Liver (tissue), 9 donors: ENCODE results near the gene ATP5MK. TPM values are rescaled to one million over a fixed set of nuclear protein-coding genes. Genes with fewer than 3 reads are reported as not detected.

Experiments used
- DNase-seq: peaks from one replicate; pipeline ENCODE4 v3.0.0-alpha.2; 2017; ENCODE audit warnings: low spot score
- H3K27ac ChIP-seq, 2 donors: one replicate each; pipeline ENCODE4 v1.7.0; 2013; ENCODE audit warnings: inconsistent platforms in 2 of 2, low read length in 2 of 2, control low read depth in 1 of 2, low read depth in 1 of 2, mild to moderate bottlenecking in 1 of 2
- H3K27me3 ChIP-seq, 4 donors: one replicate each; pipeline versions ENCODE4 v1.6.1 to v1.7.0; 2013; ENCODE audit warnings: low read length in 3 of 4, inconsistent platforms in 1 of 4, mild to moderate bottlenecking in 1 of 4, moderate library complexity in 1 of 4; ENCODE audit not compliant: control insufficient read depth in 4 of 4, insufficient read depth in 4 of 4
- H3K36me3 ChIP-seq, 4 donors: one replicate each; pipeline versions ENCODE4 v1.6.1 to v1.7.0; 2013; ENCODE audit warnings: low read length in 3 of 4, mild to moderate bottlenecking in 3 of 4, low read depth in 1 of 4, moderate library complexity in 1 of 4; ENCODE audit not compliant: control insufficient read depth in 4 of 4, insufficient read depth in 3 of 4
- H3K4me1 ChIP-seq, 4 donors: one replicate each; pipeline versions ENCODE4 v1.6.1 to v1.7.0; 2013; ENCODE audit warnings: low read length in 3 of 4, mild to moderate bottlenecking in 3 of 4, moderate library complexity in 1 of 4; ENCODE audit not compliant: control insufficient read depth in 4 of 4, insufficient read depth in 4 of 4
- H3K4me3 ChIP-seq, 3 donors: one replicate each; pipeline versions ENCODE4 v1.6.1 to v1.7.0; 2013; ENCODE audit warnings: low read length in 3 of 3, control low read depth in 1 of 3, low read depth in 1 of 3, mild to moderate bottlenecking in 1 of 3
- H3K9ac ChIP-seq, 2 donors: one replicate each; pipeline ENCODE4 v1.7.0; 2013; ENCODE audit warnings: low read length in 2 of 2, mild to moderate bottlenecking in 2 of 2, moderate library complexity in 2 of 2, control low read depth in 1 of 2, low read depth in 1 of 2
- H3K9me3 ChIP-seq, 4 donors: one replicate each; pipeline versions ENCODE4 v1.6.1 to v1.7.0; 2013; ENCODE audit warnings: low read length in 3 of 4; ENCODE audit not compliant: control insufficient read depth in 4 of 4
- EGR1 ChIP-seq, 2 donors: IDR thresholded peaks; 2 replicates each; pipeline ENCODE4 v1.6.1; 2016 to 2018; ENCODE audit warnings: antibody characterized with exemption in 2 of 2, low read depth in 2 of 2
- FOXA1 ChIP-seq: IDR thresholded peaks from 2 replicates; pipeline ENCODE4 v1.6.1; 2016; ENCODE audit warnings: antibody characterized with exemption
- FOXA2 ChIP-seq: IDR thresholded peaks from 2 replicates; pipeline ENCODE4 v1.6.1; 2016; ENCODE audit warnings: antibody characterized with exemption
- GABPA ChIP-seq, 2 donors: IDR thresholded peaks in 1 of 2; conservative IDR thresholded peaks in 1 of 2; 2 replicates each; pipeline ENCODE4 v1.6.1; 2016; ENCODE audit warnings: antibody characterized with exemption in 2 of 2, mild to moderate bottlenecking in 1 of 2, moderate library complexity in 1 of 2
- HNF4A ChIP-seq, 2 donors: conservative IDR thresholded peaks; 2 replicates each; pipeline ENCODE4 v1.6.1; 2016; ENCODE audit warnings: antibody characterized with exemption in 2 of 2, mild to moderate bottlenecking in 2 of 2
- HNF4G ChIP-seq: IDR thresholded peaks from 2 replicates; pipeline ENCODE4 v1.6.1; 2016; ENCODE audit warnings: antibody characterized with exemption
- JUND ChIP-seq, 2 donors: IDR thresholded peaks; 2 replicates each; pipeline ENCODE4 v1.6.1; 2016; ENCODE audit warnings: antibody characterized with exemption in 2 of 2
- NR2F2 ChIP-seq: IDR thresholded peaks from 2 replicates; pipeline ENCODE4 v1.6.1; 2016; ENCODE audit warnings: antibody characterized with exemption
- RAD21 ChIP-seq, 2 donors: IDR thresholded peaks; 2 replicates each; pipeline ENCODE4 v1.6.1; 2016; ENCODE audit warnings: antibody characterized with exemption in 2 of 2, mild to moderate bottlenecking in 2 of 2
- RXRA ChIP-seq, 2 donors: IDR thresholded peaks; 2 replicates each; pipeline ENCODE4 v1.6.1; 2017 to 2018; ENCODE audit warnings: antibody characterized with exemption in 2 of 2, mild to moderate bottlenecking in 1 of 2
- SP1 ChIP-seq: IDR thresholded peaks from 2 replicates; pipeline ENCODE4 v1.6.1; 2018; ENCODE audit warnings: antibody characterized with exemption, mild to moderate bottlenecking
- TAF1 ChIP-seq: conservative IDR thresholded peaks from 2 replicates; pipeline ENCODE4 v1.6.1; 2016; ENCODE audit warnings: antibody characterized with exemption, mild to moderate bottlenecking
- YY1 ChIP-seq: IDR thresholded peaks from 2 replicates; pipeline ENCODE4 v1.6.1; 2016; ENCODE audit warnings: antibody characterized with exemption, mild to moderate bottlenecking
- WGBS: extraction: QIAGEN DNeasy Blood & Tissue Kit; methylation state at CpG from one replicate; pipeline ENCODE4 v1.1.7; 2013; 5-methylcytosine and 5-hydroxymethylcytosine counted together
- polyA plus RNA-seq, 2 donors: library from polyadenylated mRNA; stranded (reverse) in 1 of 2; unstranded in 1 of 2; fragments of 200-250 nt in 1 of 2; fragments of >200 nt in 1 of 2; fragmentation: Nextera tagmentation in 1 of 2; extraction: Ambion mirVana in 1 of 2; gene quantifications; one replicate each; pipeline versions ENCODE4 v1.2.1 to v1.2.3, GENCODE V29; 2013 to 2015
- total RNA-seq, 2 donors: library from RNA; depleted of rRNA; stranded (reverse); fragments of >200 nt; gene quantifications; one replicate each; pipeline ENCODE4 v1.2.3, GENCODE V29; 2014
- TF ChIP-seq, protein P1 (sequence below): fragments of 150-350 bp; IDR thresholded peaks from 2 replicates; pipeline ENCODE4 v1.5.1; 2017; ENCODE audit warnings: improper control_type of control experiment, low read depth, low read length; ENCODE audit not compliant: missing input control
- TF ChIP-seq, protein P2 (sequence below): IDR thresholded peaks from 2 replicates; pipeline ENCODE4 v1.6.1; 2016; ENCODE audit warnings: antibody characterized with exemption
- TF ChIP-seq, protein P3 (sequence below): IDR thresholded peaks from 2 replicates; pipeline ENCODE4 v1.6.1; 2016; ENCODE audit warnings: antibody characterized with exemption
- TF ChIP-seq, protein P4 (sequence below): IDR thresholded peaks from 2 replicates; pipeline ENCODE4 v1.6.1; 2016; ENCODE audit warnings: antibody characterized with exemption, mild to moderate bottlenecking
- TF ChIP-seq, protein P5 (sequence below): IDR thresholded peaks from 2 replicates; pipeline ENCODE4 v1.6.1; 2016; ENCODE audit warnings: antibody characterized with exemption
- donor health status: healthy.
- donor health status: healthy.
- donor health status: healthy.
- donor health status: healthy.
- donor health status: healthy.

ATP5MK gene, protein sequence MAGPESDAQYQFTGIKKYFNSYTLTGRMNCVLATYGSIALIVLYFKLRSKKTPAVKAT
- total RNA-seq, result 100 to 1,000 TPM in 1 of 2 donors, 10 to 100 TPM in 1; 74.7 to 190 TPM
- 100 to 1,000 TPM; 306 to 632 TPM for polyA plus RNA-seq

DNA sequence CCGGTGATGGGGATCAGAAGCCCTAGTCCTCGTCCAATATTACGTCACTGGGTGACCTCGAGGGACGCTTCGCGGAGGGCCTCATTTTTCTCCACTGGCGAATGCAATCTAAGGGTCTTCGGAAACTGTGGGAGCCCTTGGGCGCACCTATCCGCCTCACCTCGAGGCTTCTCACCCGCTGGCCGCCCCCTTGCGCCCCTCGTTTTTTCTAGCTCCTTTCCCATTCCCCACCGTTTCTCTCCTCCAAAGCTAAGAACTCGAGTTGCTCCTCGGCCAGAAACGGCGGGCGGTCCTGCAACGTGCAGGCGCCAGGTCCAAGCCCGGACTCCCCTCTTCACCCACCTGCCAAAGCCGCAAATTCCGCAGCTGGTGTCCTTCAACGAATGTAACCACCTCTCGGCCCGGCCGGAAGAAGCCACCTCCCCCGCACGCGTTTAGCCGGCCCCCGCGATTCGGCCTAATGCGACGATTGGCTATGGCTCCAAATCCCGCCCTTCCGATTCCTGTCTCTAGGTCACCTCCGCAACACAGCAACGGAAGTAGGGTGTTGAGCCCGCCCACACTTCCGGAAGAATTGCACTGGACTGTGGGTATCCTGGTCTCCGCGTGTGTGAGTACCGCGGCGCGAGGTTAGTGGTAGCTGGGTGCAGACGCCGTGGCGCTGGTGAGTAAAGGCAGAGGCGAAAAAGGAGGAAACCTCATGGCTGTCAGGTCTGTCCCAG, at the start of gene ATP5MK, which contains the start of gene PDCD11:
Gene ATP5MK (minus strand): TSS at position 409 of the 722 bp plus-strand sequence. CDS start 4,018 bp downstream, outside the sequence.
Gene PDCD11 (plus strand): TSS at position 560 of the 722 bp plus-strand sequence. CDS start 1,801 bp downstream, outside the sequence.
- Histone ChIP-seq H3K4me3 (peak within 1 kb of the TSS; percentile 80 to 91 (median 87)), H3K9me3 (no peaks in the 10 kb centered on the region), H3K27me3 (no peaks in the 10 kb centered on the region), H3K4me1 (peaks cover 8 to 26% (median 23%) of the 10 kb centered on the region in 4 donors), H3K36me3 (peaks cover 12 to 29% (median 23%) of the 10 kb centered on the region in 4 donors), H3K27ac (peak within 1 kb of the TSS; percentile 65 to 73), H3K9ac (peak within 1 kb of the TSS; percentile 85 to 92)
- DNase-seq, result peak; percentile 96
- under 1% methylated on average over 56 of the region's 56 CpGs for WGBS
- TF ChIP-seq TAF1 (peak; percentile 72), HNF4G (no peak), EGR1 (IDR thresholded peaks at IDR 0.05; ENCODE audit: low read depth in 2 of 2) (peak; percentile 98 to 99), YY1 (peak; percentile 74), FOXA1 (no peak), SP1 (peak; percentile 85), NR2F2 (peak; percentile 31), HNF4A (conservative IDR thresholded peaks at IDR 0.05) (peak; percentile 34 to 36), GABPA (IDR thresholded peaks at IDR 0.05 in 1 of 2, conservative IDR thresholded peaks at IDR 0.05 in 1 of 2) (peak; percentile 96 to 100), RAD21 (IDR thresholded peaks at IDR 0.05) (peak in 1 of 2 donors; percentile 46), RXRA (IDR thresholded peaks at IDR 0.05) (peak; percentile 38 to 41), JUND (IDR thresholded peaks at IDR 0.05) (no peak), FOXA2 (no peak)
- TF ChIP-seq, protein P1, sequence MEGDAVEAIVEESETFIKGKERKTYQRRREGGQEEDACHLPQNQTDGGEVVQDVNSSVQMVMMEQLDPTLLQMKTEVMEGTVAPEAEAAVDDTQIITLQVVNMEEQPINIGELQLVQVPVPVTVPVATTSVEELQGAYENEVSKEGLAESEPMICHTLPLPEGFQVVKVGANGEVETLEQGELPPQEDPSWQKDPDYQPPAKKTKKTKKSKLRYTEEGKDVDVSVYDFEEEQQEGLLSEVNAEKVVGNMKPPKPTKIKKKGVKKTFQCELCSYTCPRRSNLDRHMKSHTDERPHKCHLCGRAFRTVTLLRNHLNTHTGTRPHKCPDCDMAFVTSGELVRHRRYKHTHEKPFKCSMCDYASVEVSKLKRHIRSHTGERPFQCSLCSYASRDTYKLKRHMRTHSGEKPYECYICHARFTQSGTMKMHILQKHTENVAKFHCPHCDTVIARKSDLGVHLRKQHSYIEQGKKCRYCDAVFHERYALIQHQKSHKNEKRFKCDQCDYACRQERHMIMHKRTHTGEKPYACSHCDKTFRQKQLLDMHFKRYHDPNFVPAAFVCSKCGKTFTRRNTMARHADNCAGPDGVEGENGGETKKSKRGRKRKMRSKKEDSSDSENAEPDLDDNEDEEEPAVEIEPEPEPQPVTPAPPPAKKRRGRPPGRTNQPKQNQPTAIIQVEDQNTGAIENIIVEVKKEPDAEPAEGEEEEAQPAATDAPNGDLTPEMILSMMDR, result no peak
- TF ChIP-seq, protein P2, sequence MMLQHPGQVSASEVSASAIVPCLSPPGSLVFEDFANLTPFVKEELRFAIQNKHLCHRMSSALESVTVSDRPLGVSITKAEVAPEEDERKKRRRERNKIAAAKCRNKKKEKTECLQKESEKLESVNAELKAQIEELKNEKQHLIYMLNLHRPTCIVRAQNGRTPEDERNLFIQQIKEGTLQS, result no peak
- TF ChIP-seq, protein P3, sequence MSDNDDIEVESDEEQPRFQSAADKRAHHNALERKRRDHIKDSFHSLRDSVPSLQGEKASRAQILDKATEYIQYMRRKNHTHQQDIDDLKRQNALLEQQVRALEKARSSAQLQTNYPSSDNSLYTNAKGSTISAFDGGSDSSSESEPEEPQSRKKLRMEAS, result peak; percentile 94
- TF ChIP-seq, protein P4, sequence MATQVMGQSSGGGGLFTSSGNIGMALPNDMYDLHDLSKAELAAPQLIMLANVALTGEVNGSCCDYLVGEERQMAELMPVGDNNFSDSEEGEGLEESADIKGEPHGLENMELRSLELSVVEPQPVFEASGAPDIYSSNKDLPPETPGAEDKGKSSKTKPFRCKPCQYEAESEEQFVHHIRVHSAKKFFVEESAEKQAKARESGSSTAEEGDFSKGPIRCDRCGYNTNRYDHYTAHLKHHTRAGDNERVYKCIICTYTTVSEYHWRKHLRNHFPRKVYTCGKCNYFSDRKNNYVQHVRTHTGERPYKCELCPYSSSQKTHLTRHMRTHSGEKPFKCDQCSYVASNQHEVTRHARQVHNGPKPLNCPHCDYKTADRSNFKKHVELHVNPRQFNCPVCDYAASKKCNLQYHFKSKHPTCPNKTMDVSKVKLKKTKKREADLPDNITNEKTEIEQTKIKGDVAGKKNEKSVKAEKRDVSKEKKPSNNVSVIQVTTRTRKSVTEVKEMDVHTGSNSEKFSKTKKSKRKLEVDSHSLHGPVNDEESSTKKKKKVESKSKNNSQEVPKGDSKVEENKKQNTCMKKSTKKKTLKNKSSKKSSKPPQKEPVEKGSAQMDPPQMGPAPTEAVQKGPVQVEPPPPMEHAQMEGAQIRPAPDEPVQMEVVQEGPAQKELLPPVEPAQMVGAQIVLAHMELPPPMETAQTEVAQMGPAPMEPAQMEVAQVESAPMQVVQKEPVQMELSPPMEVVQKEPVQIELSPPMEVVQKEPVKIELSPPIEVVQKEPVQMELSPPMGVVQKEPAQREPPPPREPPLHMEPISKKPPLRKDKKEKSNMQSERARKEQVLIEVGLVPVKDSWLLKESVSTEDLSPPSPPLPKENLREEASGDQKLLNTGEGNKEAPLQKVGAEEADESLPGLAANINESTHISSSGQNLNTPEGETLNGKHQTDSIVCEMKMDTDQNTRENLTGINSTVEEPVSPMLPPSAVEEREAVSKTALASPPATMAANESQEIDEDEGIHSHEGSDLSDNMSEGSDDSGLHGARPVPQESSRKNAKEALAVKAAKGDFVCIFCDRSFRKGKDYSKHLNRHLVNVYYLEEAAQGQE, result peak; percentile 53
- TF ChIP-seq, protein P5, sequence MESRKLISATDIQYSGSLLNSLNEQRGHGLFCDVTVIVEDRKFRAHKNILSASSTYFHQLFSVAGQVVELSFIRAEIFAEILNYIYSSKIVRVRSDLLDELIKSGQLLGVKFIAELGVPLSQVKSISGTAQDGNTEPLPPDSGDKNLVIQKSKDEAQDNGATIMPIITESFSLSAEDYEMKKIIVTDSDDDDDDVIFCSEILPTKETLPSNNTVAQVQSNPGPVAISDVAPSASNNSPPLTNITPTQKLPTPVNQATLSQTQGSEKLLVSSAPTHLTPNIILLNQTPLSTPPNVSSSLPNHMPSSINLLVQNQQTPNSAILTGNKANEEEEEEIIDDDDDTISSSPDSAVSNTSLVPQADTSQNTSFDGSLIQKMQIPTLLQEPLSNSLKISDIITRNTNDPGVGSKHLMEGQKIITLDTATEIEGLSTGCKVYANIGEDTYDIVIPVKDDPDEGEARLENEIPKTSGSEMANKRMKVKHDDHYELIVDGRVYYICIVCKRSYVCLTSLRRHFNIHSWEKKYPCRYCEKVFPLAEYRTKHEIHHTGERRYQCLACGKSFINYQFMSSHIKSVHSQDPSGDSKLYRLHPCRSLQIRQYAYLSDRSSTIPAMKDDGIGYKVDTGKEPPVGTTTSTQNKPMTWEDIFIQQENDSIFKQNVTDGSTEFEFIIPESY, result peak; percentile 47
